22Rv1 (cell line): ENCODE results near the gene PTGR3.
A peak's percentile ranks its signal among the peaks of the same experiment; 100 is the strongest.

ENCODE experiments used
- H3K27ac ChIP-seq: fragments of 450-650 bp; 2 replicates; pipeline ENCODE4 v1.5.1; 2017
- CTCF ChIP-seq: fragments of 450-650 bp; IDR thresholded peaks from 2 replicates; pipeline ENCODE4 v1.5.1; 2017; ENCODE audit warnings: mild to moderate bottlenecking
- ZFX ChIP-seq: fragments of 450-650 bp; IDR thresholded peaks from 2 replicates; pipeline ENCODE4 v1.6.1; 2017; ENCODE audit warnings: antibody characterized with exemption, borderline replicate concordance

Gene PTGR3

GRCh38 chr18:75244351-75245313 lies 35.7 kb upstream of the PTGR3 start:
- H3K27ac ChIP-seq = no peak overlapping the region
- TF ChIP-seq ZFX (no peak), CTCF (0 out of 2 replicates have a peak, but pooled peaks have one; percentile 8)

- TF ChIP-seq CTCF = no peak
- no peak overlapping the region for H3K27ac ChIP-seq
These were observed 32.8 kb upstream of the PTGR3 start for GRCh38 chr18:75241705-75242104.

- TF ChIP-seq ZFX (no peak), CTCF (no peak)
- H3K27ac ChIP-seq = no peak overlapping the region
These were observed 31.5 kb upstream of the PTGR3 start for GRCh38 chr18:75240433-75240832.

GRCh38 chr18:75238786-75239185 lies 29.8 kb upstream of the PTGR3 start:
- H3K27ac ChIP-seq = no peak overlapping the region
- TF ChIP-seq ZFX (no peak), CTCF (no peak)

- TF ChIP-seq ZFX (no peak), CTCF (no peak)
These were observed 29.2 kb upstream of the PTGR3 start for GRCh38 chr18:75238100-75238499.

GRCh38 chr18:75235896-75236295 lies 27.0 kb upstream of the PTGR3 start:
- H3K27ac ChIP-seq = no peak overlapping the region

More at GRCh38 chr18:75238100-75238499, 29.2 kb upstream of the PTGR3 start:
- H3K27ac ChIP-seq = no peak overlapping the region

More at GRCh38 chr18:75235896-75236295, 27.0 kb upstream of the PTGR3 start:
- TF ChIP-seq CTCF (no peak), ZFX (no peak)
